Activated T-helper 1 cell treated with anti-CD3 and anti-CD28 coated beads, Interleukin-2, amount 50 U/mL, for 16 hours (primary cell): ENCODE data around the gene SERPINA6.
"Not testable (repeated sequence)": the region's sequence is repeated elsewhere in the genome, so short reads cannot be mapped to it uniquely, and the experiment has no call there.

ENCODE experiments used
- DNase-seq, 2 donors: peaks; one replicate each; pipeline ENCODE4 v3.0.0-alpha.2; 2020; ENCODE audit warnings: low read depth in 1 of 2, low spot score in 1 of 2

SERPINA6 gene

GRCh38 chr14:94330432-94330831, 7.3 kb upstream of the SERPINA6 start:
- no peak for DNase-seq

GRCh38 chr14:94329857-94330256, 6.7 kb upstream of the SERPINA6 start:
- no peak for DNase-seq

- DNase-seq, result no peak
Measured at GRCh38 chr14:94328196-94328595, 5.1 kb upstream of the SERPINA6 start.

GRCh38 chr14:94321421-94322271, 1.5 kb downstream of the SERPINA6 start:
- DNase-seq, result no peak

- DNase-seq, result no peak
Measured at GRCh38 chr14:94320243-94320642, 2.9 kb downstream of the SERPINA6 start.

GRCh38 chr14:94317259-94317658, 5.9 kb downstream of the SERPINA6 start:
- DNase-seq, result no peak

GRCh38 chr14:94316692-94317091, 6.4 kb downstream of the SERPINA6 start:
- no peak for DNase-seq

- DNase-seq, result no peak
Measured at GRCh38 chr14:94314890-94315289, 8.2 kb downstream of the SERPINA6 start.

GRCh38 chr14:94313991-94314655, 9.0 kb downstream of the SERPINA6 start:
- DNase-seq, result no peak

GRCh38 chr14:94312481-94313246, 10.5 kb downstream of the SERPINA6 start:
- DNase-seq, result no peak

- no peak for DNase-seq
Measured at GRCh38 chr14:94310248-94310647, 12.9 kb downstream of the SERPINA6 start.

- no peak for DNase-seq
Measured at GRCh38 chr14:94309721-94310120, 13.4 kb downstream of the SERPINA6 start.

- no peak for DNase-seq
Measured at GRCh38 chr14:94307410-94307992, 15.6 kb downstream of the SERPINA6 start.

GRCh38 chr14:94306047-94306978, 16.8 kb downstream of the SERPINA6 start:
- no peak for DNase-seq

- no peak for DNase-seq
Measured at GRCh38 chr14:94305620-94306019, 17.5 kb downstream of the SERPINA6 start.

- DNase-seq, result no peak
Measured at GRCh38 chr14:94304243-94304642, 18.9 kb downstream of the SERPINA6 start.

GRCh38 chr14:94303111-94303510, 20.0 kb downstream of the SERPINA6 start:
- no peak for DNase-seq

- no peak for DNase-seq
Measured at GRCh38 chr14:94298130-94298529, 25.0 kb downstream of the SERPINA6 start.

GRCh38 chr14:94296181-94296545, 27.0 kb downstream of the SERPINA6 start:
- not testable (repeated sequence) for DNase-seq
